AG09319 (cell line): Measurements from ENCODE around the gene IST1.
"Not testable (repeated sequence)": the region's sequence is repeated elsewhere in the genome, so short reads cannot be mapped to it uniquely, and the experiment has no call there.

Experiments used
- DNase-seq: peaks from one replicate; pipeline ENCODE4 v3.0.0-alpha.2; 2010; ENCODE audit warnings: low read depth; ENCODE audit errors: extremely low read depth
- CTCF ChIP-seq: IDR thresholded peaks from 2 replicates; pipeline ENCODE4 v1.5.1; 2011; ENCODE audit warnings: low read depth, mild to moderate bottlenecking, inconsistent platforms, low read length, moderate library complexity

The IST1 gene

GRCh38 chr16:71865173-71865863 lies 30.0 kb upstream of the IST1 start:
- no peak for DNase-seq
- no peak for TF ChIP-seq CTCF

GRCh38 chr16:71867175-71867574 lies 28.2 kb upstream of the IST1 start:
- not testable (repeated sequence) for DNase-seq

DNA sequence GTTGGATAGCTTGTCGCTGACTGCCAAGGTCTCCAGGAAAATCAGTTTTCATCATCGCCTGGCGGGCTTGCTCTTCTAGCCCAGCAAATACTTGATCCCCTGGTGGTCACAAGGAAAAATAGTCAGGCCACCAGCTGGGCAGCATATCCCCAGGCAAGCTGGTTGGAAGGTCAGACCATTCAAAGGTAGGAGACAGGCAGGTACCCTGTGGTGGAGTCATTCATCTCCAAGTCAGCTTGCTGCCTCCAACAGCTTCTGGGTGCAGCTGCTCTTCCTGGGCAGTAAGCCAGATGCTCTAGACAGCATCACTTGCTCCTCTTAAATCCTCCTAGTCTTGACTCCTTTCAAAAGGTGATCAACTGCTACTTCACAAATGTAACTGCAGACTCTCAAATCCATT lies 27.4 kb upstream of the IST1 start:
- TF ChIP-seq CTCF, result no peak
- no peak for DNase-seq

- no peak for DNase-seq
- no peak for TF ChIP-seq CTCF
These were observed 26.2 kb upstream of the IST1 start for GRCh38 chr16:71869089-71869488.

DNA sequence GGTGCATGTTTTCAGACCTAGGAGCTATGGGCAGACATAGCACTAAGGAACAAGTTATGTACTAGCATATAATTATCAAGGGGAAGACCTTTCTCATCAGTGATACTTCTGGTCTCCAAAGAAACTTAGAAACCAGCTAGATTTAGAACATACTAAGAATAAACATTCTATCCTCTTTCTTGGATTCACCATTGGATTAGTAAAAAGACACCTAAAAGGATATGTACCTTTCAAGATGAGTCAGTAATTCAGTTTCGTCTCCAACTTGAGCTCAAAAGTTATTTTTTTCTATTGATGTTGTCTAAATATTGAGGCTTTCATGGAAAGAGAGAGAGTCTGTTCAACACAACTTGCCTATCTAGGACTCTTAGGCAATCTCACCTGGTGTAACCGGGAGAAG lies 24.5 kb upstream of the IST1 start:
- TF ChIP-seq CTCF, result no peak
- no peak for DNase-seq

DNA sequence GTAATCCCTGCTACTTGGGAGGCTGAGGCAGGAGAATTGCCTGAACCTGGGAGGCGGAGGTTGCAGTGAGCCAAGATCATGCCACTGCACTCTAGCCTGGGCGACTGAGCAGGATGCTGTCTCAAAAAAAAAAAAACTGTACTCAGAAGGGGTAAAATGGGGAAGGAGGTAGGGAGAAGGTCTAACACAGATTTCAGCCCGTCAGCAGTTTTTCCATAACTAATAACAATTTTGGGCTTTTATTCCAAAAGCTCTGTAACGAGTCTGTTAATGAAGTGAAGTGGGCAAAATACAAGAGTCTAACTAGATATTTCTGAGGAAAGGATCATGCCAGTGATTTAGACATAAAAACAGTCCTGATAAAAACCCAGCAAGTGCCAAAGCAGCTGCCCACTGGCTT lies 22.1 kb upstream of the IST1 start:
- DNase-seq, result no peak
- no peak for TF ChIP-seq CTCF

GRCh38 chr16:71878911-71879310 lies 16.4 kb upstream of the IST1 start:
- TF ChIP-seq CTCF, result no peak
- DNase-seq, result no peak

GRCh38 chr16:71880176-71880575 lies 15.2 kb upstream of the IST1 start:
- no peak for DNase-seq

More at GRCh38 chr16:71880176-71880575, 15.2 kb upstream of the IST1 start:
- TF ChIP-seq CTCF, result no peak
